ENCODE results near the gene ZNF580. TPM values are rescaled to one million over a fixed set of nuclear protein-coding genes. Genes with fewer than 3 reads are reported as not detected.
A peak's percentile ranks its signal among the peaks of the same experiment; 100 is the strongest.

The ZNF580 gene
- total and polyA plus RNA-seq, 2 of the 8 experiments (the other 6 are each of a cell fraction or from before 2014, with no cell fraction given): 12.0 to 24.6 TPM

GRCh38 chr19:55669418-55670279 is 28.8 kb downstream of the ZNF580 start:
- DNase-seq (ENCODE audit: low read depth in 1 of 2, low spot score in 2 of 2): no peak
- H4K20me1 ChIP-seq (replicated peaks in 1 of 2; ENCODE audit: control insufficient read depth in 1 of 2, insufficient read depth in 2 of 2, low read length in 2 of 2): peaks cover 31 to 45% of the 10 kb centered on the region in 2 experiments
- H4K8ac ChIP-seq (ENCODE audit: extremely low read depth, insufficient read depth, low read length): peak overlapping the region; percentile 96
- H3K56ac ChIP-seq (replicated peaks; ENCODE audit: insufficient read length, low read depth, low read length): no peak overlapping the region
- peak overlapping the region; percentile 39; the same call in 1 of the 2 replicates for H2BK12ac ChIP-seq (ENCODE audit: low read depth, low read length)
- no peak overlapping the region for H3K4ac ChIP-seq (replicated peaks; ENCODE audit: insufficient read length, low read depth, low read length)
- no peaks in the 10 kb centered on the region for H3K9me3 ChIP-seq (ENCODE audit: insufficient read depth in 2 of 2, low read depth in 1 of 2, low read length in 1 of 2)
- no peak overlapping the region for H2BK120ac ChIP-seq (replicated peaks; ENCODE audit: low read depth, low read length)
- H3K14ac ChIP-seq (ENCODE audit: insufficient read length): no peak overlapping the region
- H4K5ac ChIP-seq (ENCODE audit: insufficient read length, low read depth, low read length): no peak overlapping the region
- POLR2A ChIA-PET (ENCODE audit: partially characterized antibody): interaction anchor here (7.1 kb wide), 1 partner anchor 11 kb away, joined by 75 read pairs; no protein-coding TSS in a partner anchor
- H2BK20ac ChIP-seq (ENCODE audit: low read length): no peak overlapping the region
- H2BK5ac ChIP-seq (ENCODE audit: low read depth, low read length): no peak overlapping the region; the same call in 1 of the 2 replicates
- no peak overlapping the region for H3K9ac ChIP-seq (replicated peaks in 1 of 4; ENCODE audit: extremely low read depth in 1 of 4, low read depth in 3 of 4, low read length in 3 of 4)
- H3K4me2 ChIP-seq (ENCODE audit: insufficient read depth in 1 of 2, low read depth in 2 of 2, low read length in 2 of 2): no peak overlapping the region
- no peak overlapping the region for H2AFZ ChIP-seq (ENCODE audit: low read length)
- peaks cover 34 to 49% (median 40%) of the 10 kb centered on the region in 4 experiments for H3K36me3 ChIP-seq (ENCODE audit: control insufficient read depth in 2 of 4, insufficient read depth in 4 of 4, low read length in 3 of 4)
- H3K27me3 ChIP-seq (replicated peaks in 1 of 4; ENCODE audit: control insufficient read depth in 3 of 4, extremely low read depth in 1 of 4, insufficient read depth in 3 of 4, low read length in 3 of 4): no peaks in the 10 kb centered on the region
- no peak for TF ChIP-seq ZNF274 (IDR thresholded peaks at IDR 0.05; ENCODE audit: borderline replicate concordance, extremely low read depth, low read length)
- peak; percentile 34; the same call in 1 of the 2 replicates for TF ChIP-seq POLR2AphosphoS5 (IDR thresholded peaks at IDR 0.05; ENCODE audit: low read depth, low read length)
- H3K79me1 ChIP-seq (ENCODE audit: low read depth, low read length): peaks cover 15% of the 10 kb centered on the region
- CTCF ChIA-PET (ENCODE audit: partially characterized antibody): interaction anchor here (1.0 to 1.3 kb wide), 2 partner anchors 15 to 17 kb away, joined by 4 to 6 read pairs; no protein-coding TSS in a partner anchor
- no peak overlapping the region for H3K4me3 ChIP-seq (ENCODE audit: extremely low read depth in 1 of 4, insufficient read depth in 2 of 4, low read depth in 3 of 4, low read length in 4 of 4)
- H2BK15ac ChIP-seq (ENCODE audit: low read length): no peak overlapping the region
- no peak overlapping the region for H3K23ac ChIP-seq (ENCODE audit: insufficient read length)
- peaks cover 4 to 62% of the 10 kb centered on the region in 2 experiments; a peak in 3 of 4 replicates for H3K79me2 ChIP-seq (ENCODE audit: control insufficient read depth in 1 of 2, insufficient read depth in 2 of 2, low read length in 2 of 2)
- H2AK5ac ChIP-seq (ENCODE audit: low read depth, low read length): no peak overlapping the region
- FAIRE-seq: no peak
- H3K23me2 ChIP-seq (ENCODE audit: low read depth, low read length): no peaks in the 10 kb centered on the region
- 90 to 97% methylated on average over 4 to 43 of the region's 43 CpGs for WGBS, 2 experiments (ENCODE audit: extremely low coverage in 1 of 2, insufficient coverage in 1 of 2, insufficient read length in 1 of 2, insufficient replicate concordance in 2 of 2, low coverage in 1 of 2, low lambda C conversion rate in 2 of 2, missing lambda C conversion rate in 1 of 2)
- H4K91ac ChIP-seq (replicated peaks; ENCODE audit: insufficient read length, low read length): no peak overlapping the region
- no peak overlapping the region for H3K18ac ChIP-seq (ENCODE audit: extremely low read depth, low read length)
- no peak overlapping the region; the same call in 1 of the 2 replicates for H3K27ac ChIP-seq (ENCODE audit: low read depth, low read length)
- peaks cover 0 to 11% (median 5%) of the 10 kb centered on the region in 4 experiments; a peak in 5 of 7 replicates for H3K4me1 ChIP-seq (replicated peaks in 1 of 4; ENCODE audit: control insufficient read depth in 3 of 4, insufficient read depth in 4 of 4, low read length in 3 of 4)

Data from H1 (cell line).